ENCODE measurements around the gene OR2W1.

OR2W1 gene, protein sequence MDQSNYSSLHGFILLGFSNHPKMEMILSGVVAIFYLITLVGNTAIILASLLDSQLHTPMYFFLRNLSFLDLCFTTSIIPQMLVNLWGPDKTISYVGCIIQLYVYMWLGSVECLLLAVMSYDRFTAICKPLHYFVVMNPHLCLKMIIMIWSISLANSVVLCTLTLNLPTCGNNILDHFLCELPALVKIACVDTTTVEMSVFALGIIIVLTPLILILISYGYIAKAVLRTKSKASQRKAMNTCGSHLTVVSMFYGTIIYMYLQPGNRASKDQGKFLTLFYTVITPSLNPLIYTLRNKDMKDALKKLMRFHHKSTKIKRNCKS

DNA sequence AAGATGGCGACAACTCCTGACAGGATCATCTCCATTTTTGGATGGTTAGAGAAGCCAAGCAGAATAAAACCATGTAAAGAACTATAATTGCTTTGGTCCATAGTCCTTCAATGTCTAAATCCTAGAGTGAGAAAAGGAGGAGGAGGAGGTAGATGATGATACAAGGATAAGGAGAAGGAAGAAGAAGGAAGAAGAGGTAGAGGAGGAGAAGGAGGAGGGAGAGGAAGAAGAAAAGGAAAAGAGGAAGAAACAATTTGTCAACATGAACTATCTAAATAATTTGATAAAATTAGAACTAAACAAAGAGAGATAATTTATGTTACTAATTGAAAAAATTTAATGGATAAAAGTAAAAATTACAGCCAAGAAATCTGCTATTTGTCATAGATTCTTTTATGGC is at the start of gene OR2W1:
TSS of gene OR2W1 (minus strand) at position 101 of the 400 bp plus-strand sequence. CDS start at position 101, 0 bp downstream.
- in situ Hi-C loops (cut with HindIII; ENCODE audit: low pct_ligation_motif_present, low pct_unique_long_range_greater_than_20kb, low sequenced_read_pairs): no loop called here
- DNase-seq: no peak

DNA sequence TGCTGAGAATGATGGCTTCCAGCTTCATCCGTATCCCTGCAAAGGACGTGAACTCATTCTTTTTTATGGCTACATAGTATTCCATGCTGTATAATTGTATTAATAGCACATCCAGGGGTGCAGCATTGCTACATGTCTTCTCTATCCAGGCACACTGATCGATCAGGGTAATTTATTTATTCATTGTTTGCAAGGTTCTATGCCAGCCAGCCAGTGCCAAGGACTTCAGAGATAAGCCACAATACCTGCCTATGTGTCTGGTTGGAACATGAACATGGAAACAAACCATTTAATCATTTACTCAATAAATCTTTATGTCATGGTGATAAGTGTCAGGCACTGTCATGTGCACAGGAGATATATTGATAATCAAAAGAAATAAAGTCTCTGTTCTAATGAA is 48.0 kb upstream of the OR2W1 start:
- in situ Hi-C loops (cut with HindIII; ENCODE audit: low pct_ligation_motif_present, low pct_unique_long_range_greater_than_20kb, low sequenced_read_pairs): no loop called here

DNA sequence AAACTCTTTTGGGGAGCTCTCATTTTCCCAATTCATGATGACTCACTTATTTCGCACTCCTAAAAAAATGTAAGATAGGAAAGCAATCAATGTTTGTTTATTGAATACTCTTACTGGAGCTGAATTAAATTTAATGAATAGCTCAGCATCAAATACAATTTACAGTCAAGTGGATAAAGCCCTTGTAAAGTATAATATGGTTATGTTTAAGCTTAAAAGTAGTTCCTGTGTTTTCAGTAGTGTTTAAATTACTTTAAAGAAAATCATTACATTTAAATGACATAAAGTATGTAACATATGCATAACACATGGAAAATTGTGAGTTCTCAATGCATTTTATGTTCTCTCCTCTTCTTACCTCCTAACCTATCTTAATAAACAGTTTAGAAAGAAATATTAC is 42.2 kb upstream of the OR2W1 start, which contains the start of gene OR2B3:
TSS of gene OR2B3 (minus strand) at position 101 of the 400 bp plus-strand sequence. CDS start at position 36, 65 bp downstream.
- no peak for DNase-seq
- in situ Hi-C loops (cut with HindIII; ENCODE audit: low pct_ligation_motif_present, low pct_unique_long_range_greater_than_20kb, low sequenced_read_pairs): no loop called here

More for the DNA sequence above, 48.0 kb upstream of the OR2W1 start:
- no peak for DNase-seq

DNA sequence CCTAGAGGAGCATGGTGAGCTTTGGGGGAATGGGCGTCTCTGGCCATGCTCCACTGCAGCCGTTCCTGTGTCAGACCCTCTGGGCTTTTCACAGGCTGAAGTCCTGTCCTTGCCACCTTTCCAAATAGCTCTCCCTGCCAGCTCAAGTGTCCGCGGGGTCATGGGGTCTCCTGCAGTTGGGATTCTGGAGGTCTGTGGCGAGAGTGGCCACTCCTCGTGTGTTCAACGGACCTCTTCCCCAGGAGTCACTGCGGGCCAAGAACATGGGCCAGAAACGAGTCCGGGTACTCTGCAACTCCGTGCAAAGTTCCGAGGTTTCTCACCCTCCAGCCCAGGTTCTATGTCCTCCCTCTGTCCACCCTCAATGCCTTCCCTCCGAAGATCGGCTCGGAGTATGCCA is 37.5 kb upstream of the OR2W1 start:
- in situ Hi-C loops (cut with HindIII; ENCODE audit: low pct_ligation_motif_present, low pct_unique_long_range_greater_than_20kb, low sequenced_read_pairs): no loop called here
- DNase-seq: no peak

DNA sequence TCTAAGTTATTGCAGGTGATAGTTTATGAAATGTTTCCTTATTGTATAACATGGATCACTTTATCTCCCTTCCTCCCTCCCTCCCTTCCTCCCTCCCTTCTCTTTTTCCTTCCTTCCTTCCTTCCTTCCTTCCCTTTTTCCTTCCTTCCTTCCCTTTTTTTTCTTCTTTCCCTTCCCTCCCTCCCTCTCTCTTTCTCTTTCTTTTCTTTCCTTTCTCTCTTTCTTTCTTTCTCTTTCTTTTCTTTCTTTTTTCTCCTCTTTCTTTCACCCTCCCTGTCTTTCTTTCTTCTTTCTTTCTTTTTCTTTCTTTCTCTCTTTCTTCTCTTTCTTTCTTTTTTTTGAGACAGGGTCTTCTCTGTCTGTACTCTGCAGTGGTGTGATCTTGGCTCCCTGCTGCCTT is 36.3 kb upstream of the OR2W1 start:
- in situ Hi-C loops (cut with HindIII; ENCODE audit: low pct_ligation_motif_present, low pct_unique_long_range_greater_than_20kb, low sequenced_read_pairs): no loop called here
- DNase-seq: no peak

DNA sequence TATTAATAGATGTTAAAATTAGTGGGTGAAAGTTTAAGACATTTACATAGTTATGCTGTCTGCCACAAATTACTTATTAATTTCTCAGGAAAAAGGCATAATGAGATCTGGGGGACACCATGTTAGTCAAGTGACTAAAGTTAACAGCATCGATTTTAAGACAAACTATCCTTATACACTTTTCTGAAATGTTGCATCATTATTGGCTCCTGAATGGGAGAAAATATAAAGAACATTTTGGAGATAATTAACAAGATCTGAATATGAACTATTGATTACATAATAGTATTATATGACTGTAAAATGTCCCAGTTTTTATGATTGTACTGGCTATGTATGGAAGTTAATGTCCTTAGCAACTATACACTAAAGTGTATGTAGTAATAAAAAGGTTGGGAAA is 34.2 kb upstream of the OR2W1 start:
- in situ Hi-C loops (cut with HindIII; ENCODE audit: low pct_ligation_motif_present, low pct_unique_long_range_greater_than_20kb, low sequenced_read_pairs): no loop called here
- no peak for DNase-seq

DNA sequence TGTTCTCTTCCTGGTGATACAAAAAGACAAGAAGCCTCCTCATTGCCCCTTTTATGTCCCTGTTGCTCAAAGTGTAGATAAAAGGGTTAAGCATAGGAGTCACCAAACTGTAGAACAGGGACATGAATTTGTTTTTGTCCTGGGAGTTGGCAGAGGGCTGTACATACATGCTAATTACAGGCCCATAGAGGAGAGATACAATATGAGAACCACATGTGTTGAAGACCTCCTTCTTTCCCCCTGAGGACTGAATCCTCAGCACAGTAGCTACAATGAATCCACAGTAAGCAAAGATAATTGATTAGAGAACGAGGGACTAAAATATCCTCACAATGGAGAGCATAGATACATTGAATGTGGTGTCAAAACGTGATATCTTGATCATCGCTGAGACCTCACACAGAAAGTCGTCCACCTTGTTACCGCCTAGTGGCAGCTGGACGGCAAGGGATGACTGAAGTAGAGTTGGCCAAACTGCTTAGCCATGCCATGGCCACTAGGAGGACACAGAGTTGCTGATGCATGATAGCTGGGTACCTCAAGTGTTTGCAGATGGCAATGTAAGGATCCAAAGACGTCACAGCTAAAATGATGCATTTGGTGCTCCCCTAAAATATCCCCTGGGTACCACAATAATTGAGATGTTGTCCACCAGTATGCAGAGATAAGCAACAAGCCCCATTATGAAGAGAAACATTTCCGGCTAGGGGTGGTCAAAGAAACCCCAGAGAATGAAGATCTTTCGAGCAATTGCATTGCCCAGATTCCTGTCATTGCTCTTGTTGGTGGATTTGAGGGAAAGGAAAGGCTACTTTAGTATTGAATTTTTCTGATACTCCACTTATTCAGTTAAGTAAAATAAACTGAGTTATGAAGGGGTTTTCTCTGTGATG is 27.1 kb upstream of the OR2W1 start:
- peak; percentile 54 for DNase-seq
- in situ Hi-C loops (cut with HindIII; ENCODE audit: low pct_ligation_motif_present, low pct_unique_long_range_greater_than_20kb, low sequenced_read_pairs): no loop called here

DNA sequence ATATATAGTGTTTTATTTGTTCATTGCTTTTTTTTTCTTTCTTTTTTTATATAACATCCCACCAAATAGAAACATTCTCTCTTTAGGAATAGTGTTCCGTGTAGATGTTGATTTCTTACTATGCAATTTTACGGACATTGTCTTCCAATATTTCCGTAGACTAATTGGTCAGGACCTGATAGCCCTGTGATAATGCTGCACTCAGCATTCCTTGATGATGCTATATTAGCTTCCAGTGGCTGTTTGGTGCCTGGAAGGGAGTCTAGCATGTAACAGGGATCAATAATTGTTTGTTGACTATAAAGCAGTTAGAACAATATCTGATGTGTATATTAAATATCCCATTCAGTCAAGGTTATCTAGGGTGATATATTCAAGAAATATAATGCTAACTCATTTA is 6.7 kb upstream of the OR2W1 start:
- no peak for DNase-seq
- in situ Hi-C loops (cut with HindIII; ENCODE audit: low pct_ligation_motif_present, low pct_unique_long_range_greater_than_20kb, low sequenced_read_pairs): no loop called here

DNA sequence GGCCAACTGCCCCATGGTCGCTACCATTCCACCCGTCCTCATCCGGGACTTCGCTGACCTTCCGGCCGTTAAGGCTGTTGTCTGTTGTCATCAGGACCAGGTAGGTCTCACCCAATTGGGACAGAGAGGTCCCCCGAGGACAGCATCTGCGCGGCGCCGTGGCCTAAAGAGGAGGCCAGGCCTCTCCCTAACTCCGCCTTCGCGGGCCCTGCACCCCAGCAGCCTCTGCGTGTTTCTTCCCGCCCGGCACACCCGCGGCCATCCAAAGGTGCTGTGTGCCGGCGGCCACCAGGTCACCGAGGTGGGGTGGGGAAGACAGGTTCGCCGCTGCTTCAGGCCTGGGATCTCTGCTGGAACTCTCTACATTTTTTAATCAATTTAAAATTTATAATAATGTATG is 9.0 kb downstream of the OR2W1 start:
- in situ Hi-C loops (cut with HindIII; ENCODE audit: low pct_ligation_motif_present, low pct_unique_long_range_greater_than_20kb, low sequenced_read_pairs): no loop called here
- no peak for DNase-seq

DNA sequence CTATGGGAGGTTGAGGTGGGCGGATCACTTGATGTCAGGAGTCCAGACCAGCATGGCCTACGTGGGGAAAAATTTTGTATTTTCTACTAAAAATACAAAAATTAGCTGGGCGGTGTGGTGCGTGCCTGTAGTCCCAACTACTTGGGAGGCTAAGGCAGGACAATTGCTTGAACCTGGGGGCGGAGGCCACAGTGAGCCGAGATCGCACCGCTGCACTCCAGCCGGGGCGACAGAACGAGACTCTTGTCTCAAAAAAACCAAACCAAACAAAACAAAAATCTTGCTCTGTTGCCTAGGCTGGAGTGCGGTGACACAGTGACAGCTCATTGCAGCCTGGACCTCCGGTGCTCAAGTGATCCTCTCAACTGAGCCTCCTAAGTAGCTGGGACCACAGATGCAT is 16.2 kb downstream of the OR2W1 start:
- no peak for DNase-seq
- in situ Hi-C loops (cut with HindIII; ENCODE audit: low pct_ligation_motif_present, low pct_unique_long_range_greater_than_20kb, low sequenced_read_pairs): no loop called here

DNA sequence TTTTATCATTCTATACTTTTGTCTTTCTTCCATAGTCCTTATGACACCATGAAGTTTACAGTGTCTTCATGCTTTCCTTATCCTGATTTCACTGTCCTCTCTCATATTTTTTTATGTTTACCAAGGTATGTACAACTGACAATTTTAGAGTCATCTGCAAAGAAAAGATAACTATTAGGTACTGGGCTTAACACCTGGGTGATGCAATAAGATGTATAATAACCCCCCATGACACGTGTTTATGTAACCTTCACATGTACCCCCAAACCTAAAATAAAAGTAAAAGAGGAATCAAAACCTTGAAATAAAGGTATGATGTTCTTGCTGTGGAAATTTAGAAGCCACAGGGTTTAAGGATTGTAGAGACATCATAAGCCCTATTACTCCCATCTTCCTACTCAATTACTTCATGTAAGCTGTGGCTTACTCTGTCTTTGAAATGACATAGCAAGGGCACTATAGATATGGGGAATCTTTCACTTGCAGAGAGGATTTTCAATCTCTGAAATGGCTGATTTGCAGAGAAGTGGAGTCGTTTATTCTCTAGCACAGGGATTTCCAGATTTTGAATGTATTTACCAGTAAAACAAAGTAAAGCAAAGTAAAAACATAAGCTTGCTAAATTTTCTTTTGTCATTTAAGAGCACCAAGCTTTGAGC is 18.9 kb downstream of the OR2W1 start:
- DNase-seq: no peak
- in situ Hi-C loops (cut with HindIII; ENCODE audit: low pct_ligation_motif_present, low pct_unique_long_range_greater_than_20kb, low sequenced_read_pairs): no loop called here

DNA sequence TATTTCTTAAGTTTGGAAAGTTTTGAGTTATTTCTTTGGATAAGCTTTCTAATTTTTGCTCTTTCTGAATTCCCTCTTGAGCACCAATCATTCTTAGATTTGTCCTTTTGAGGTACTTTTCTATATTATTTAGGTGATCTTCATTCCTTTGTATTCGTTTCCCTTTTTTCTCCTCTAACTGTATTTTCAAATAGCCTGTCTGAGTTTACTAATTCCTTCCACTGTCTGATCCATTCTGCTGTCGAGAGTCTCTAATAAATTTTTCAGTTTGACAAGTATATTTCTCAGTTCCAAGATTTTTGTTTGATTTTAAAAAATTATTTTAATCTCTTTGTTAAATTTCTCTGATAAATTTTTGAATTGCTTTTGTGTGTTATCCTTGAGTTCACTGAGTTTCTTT is 23.5 kb downstream of the OR2W1 start:
- in situ Hi-C loops (cut with HindIII; ENCODE audit: low pct_ligation_motif_present, low pct_unique_long_range_greater_than_20kb, low sequenced_read_pairs): no loop called here
- no peak for DNase-seq

DNA sequence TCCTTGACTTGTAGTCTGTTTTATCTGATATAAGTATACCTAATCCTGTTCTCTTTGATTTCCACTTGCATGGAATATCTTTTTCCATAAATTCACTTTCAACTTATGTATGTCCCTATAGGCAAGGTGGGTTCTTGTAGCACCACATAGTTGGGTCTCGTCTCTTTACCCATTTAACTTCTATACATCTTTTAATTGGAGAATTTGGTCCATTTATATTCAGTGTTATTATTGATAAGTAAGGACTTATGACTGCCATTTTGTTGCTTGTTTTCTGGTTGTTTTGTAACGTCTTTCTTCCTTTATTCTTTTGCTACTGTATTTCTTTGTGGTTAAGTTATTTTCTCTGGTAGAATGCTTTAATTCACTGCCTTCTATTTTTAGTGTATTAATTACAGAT is 25.3 kb downstream of the OR2W1 start:
- DNase-seq: no peak
- in situ Hi-C loops (cut with HindIII; ENCODE audit: low pct_ligation_motif_present, low pct_unique_long_range_greater_than_20kb, low sequenced_read_pairs): no loop called here

DNA sequence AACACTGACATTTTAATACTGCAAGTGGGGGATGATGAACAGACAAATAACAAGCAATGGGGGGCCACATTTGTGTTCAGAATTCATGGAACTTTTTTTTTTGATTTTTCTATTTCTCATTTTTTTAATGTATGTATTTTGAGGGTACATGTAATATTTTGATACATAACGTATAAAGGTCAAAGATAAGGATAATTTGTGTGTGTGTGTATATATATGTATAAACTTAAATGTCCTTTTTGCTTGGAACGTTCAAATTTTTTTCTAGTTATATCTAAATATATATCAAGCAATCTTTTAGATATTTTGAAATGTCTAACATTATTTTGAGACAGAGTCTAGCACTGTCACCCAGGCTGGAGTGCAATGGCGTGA is 27.6 kb downstream of the OR2W1 start:
- in situ Hi-C loops (cut with HindIII; ENCODE audit: low pct_ligation_motif_present, low pct_unique_long_range_greater_than_20kb, low sequenced_read_pairs): no loop called here
- no peak for DNase-seq

DNA sequence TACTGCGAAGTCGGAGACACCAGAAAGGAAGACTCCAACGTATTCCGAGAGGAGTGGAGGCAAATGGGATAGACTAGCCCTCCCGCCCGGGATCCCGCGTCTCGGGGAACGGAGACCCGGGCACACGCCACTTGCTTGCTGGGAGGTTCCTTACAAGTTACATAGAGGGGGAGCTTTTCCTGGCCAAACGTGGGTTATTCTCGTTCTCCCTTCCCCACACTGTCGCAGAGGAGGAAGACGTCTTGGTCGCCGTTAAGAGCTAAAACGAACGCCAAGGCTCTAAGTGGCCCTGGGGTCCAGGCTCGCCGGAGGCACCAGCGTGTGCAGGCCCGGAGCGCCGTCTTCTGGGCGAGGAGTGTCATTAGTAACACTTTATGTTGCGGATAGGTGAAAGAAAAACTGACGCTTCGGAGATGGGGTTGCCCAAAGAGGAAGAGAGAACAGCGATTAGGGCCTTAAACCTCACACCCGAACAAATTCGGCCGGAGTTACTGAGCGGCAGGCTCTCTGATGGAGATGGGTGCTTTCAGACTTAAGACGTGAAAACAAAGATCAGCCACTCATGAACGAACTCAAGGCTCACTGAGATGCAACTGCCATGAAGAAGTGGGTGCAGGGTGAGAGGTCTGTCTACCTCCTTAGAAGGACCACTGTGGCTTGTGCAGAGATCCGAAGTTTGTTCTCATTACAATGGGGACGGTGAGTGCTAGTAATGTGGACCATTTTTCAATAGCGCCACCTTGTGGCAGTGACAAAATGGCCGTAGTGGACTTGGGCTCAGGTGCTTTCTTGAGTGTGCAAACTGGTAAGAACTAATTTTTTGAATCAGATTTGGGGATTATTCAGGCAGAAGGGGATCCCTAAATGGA is 28.2 kb downstream of the OR2W1 start:
- in situ Hi-C loops (cut with HindIII; ENCODE audit: low pct_ligation_motif_present, low pct_unique_long_range_greater_than_20kb, low sequenced_read_pairs): no loop called here
- peak; percentile 71 for DNase-seq

DNA sequence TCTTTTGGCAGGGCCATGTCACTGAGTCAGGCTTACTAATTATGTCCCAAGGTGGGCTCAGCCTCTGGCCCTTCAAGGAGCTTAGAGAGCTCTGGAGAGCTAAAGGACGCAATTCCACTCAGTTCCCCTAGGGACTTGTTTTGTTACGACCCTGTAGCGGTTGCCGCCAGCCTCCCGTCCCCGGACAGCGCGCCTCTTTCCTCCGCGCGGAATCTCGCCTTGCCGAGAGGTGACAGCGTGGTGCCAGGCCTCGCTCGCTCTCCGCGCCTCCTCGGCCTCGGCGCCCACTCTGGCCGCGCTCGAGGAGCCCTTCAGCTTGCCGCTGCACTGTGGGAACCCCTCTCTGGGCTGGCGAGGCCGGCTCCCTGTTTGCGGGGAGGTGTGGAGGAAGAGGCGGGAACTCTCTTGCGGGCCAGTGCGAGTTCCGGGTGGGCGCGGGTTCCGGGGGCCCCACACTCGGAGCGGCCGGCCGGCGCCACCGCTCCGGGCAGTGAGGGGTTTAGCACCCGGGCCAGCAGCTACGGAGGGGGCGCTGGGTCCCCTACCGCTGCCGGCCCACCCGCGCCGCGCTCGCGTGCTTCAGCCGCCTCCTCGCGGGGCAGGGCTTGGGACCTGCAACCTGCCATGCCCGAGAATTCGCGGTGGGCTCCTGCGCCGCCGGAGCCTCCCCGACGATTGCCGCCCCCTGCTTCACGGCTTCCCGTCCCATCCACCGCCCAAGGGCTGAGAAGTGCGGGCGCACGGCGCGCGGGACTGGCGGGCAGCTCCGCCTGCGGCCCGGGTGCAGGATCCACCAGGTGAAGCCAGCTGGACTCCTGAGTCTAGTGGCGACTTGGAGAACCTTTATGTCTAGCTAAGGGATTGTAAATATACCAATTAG is 30.0 kb downstream of the OR2W1 start:
- in situ Hi-C loops (cut with HindIII; ENCODE audit: low pct_ligation_motif_present, low pct_unique_long_range_greater_than_20kb, low sequenced_read_pairs): no loop called here
- peak; percentile 2 for DNase-seq

DNA sequence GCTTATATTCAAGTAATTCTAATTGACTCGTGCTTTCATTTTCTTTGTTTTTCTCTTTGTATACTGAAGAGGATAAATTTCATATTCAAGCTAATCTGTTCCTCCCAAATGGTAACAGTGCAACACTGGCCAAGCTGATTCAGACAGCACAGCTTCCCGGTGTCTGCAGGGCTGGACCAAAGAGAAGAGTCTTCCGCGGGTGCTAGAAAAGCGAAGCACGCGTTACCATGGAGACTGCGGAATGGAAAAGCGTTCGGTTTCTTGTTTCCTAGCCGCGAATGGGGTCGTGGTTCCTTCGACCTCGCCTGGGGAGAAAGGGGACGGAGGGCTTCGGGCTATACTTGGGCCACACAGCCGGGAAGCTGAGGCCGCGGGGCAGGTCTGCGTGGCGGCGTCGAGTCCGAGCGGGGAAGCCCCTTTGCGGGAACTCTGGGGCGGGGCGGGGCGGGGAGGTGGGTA is 33.7 kb downstream of the OR2W1 start:
- in situ Hi-C loops (cut with HindIII; ENCODE audit: low pct_ligation_motif_present, low pct_unique_long_range_greater_than_20kb, low sequenced_read_pairs): no loop called here
- DNase-seq: peak; percentile 57

Data from ACHN (cell line).